Stimulated activated CD4-positive, alpha-beta T cell treated with anti-CD3 and anti-CD28 coated beads, Interleukin-12 subunit alpha, Interleukin-12 subunit beta, amount 100 ng/mL, for 48 hours (primary cell): ENCODE data around the gene ADRB2.

Experiments used
- DNase-seq, 3 donors: peaks; one replicate each; pipeline ENCODE4 v3.0.0-alpha.2; 2020; ENCODE audit warnings: low read depth in 2 of 3, low spot score in 1 of 3

Gene ADRB2

DNA sequence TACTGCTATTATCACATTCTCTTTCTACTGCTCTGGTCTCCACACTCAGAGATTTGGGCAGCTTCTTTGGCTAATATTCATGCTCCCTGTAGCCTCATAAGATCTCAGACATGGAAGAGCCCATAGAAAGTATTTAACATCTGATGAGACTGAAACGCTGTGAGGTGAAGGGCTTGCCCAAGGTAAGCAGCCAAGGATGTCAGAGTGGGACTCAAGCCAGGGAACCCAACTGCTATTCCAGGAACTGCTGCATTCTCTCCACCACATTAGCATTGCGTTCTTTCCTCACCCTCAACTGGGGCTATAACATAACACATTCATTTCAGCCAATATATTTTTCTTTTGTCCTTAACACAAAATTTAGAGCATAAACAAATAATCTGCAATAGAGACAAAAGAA, 3.8 kb downstream of the ADRB2 start:
- no peak for DNase-seq

DNA sequence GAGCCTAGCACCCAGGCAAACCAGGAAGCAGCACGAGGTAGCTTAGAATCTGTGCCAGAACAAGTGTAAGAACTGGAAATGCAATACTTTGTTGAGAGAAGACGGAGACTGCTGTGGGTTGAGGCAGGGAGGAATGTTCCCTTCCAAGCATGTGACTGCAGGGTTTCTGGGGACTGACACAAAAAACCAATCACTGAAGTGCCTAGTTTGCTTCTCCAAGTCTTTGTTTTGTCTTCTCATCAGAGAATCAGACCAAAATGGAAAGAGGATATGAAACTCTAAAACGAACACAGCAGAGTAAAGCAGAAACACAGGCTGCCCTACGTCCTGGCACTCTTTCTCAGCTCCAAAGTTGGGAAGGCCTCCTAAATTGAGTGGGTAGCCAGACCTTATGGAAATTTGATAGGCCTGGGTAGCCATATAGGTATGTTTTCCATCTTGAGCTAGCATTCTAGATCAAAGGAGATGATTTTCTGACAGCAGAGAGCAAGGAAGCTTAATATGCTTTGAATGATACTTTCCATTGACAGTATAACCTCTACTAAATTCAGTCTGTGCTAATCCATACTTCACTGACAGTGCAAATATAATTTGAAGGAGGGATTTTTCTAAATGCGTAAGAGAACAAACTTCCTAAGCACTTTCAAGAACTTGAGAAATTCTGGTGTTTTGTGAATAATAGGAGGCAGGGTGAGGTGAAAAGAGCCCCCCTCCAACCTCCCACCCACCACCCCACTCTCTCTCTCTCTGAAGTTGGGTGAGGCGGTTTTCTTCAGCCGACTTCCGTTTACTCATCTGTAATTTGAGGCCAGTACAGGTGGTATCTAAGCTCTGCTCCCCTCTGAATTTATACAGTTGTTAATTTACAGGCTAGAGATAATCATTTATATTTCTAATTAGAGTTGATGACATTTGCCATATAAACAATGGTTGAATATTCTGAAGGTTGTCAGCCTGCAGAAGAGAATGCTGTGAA, 5.5 kb downstream of the ADRB2 start:
- no peak for DNase-seq

DNA sequence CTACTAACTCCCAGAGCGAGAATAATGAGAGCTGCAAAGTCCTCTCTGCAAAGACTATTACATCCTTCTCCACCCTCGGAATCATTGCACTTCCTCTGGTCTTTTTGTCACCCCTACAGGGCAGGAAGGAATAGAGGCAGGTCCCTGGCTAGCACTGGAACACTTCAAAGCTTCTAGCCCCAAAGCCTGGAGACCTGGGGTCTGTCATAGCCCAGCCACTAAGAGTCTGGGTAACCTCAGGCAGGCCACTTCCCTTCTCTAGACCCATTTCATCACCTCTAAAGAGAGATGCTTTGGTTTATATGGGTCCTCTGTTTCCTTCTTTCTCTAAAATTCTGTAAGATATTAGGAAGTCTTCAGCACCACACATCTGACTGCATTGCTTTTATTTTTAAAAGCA, 6.7 kb downstream of the ADRB2 start:
- DNase-seq = no peak

DNA sequence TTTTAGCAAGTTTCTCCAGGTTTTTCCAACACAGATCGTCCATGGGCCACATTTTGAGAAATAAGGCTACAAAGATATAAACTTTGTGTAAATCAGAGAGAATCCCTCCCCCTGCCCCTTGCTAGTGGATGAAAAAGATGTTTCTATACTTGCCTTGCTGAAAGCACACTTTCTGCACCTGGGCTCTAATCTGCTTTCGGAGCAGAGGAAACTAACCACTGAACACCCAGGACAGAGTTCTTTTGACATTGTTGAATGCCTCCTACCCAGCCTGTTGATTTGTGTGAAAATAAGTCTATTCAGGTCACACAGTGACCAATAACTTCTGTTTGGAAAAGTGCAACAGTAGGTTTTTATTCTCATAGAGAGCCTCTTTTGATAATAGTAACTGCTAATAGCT, 7.5 kb downstream of the ADRB2 start:
- DNase-seq = no peak

DNA sequence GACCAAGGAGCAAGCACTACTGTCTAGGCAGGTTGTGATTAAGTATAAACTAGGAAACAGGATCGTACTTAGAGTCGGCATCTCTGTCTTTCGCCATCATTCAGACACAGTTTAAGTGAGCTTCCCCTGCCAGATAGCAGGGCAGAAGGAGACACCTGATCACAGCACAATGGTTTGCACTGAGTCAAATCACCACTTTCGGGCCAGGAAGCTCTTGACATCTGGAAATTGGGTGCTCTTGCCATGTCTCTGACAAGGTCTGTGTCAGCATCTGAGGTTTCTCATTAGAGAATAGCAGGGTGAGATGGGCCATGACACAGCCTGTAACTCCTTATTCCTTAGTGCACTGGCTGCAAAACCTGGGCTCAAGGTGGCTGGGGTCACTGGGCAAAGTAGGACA, 8.3 kb downstream of the ADRB2 start:
- DNase-seq = no peak

DNA sequence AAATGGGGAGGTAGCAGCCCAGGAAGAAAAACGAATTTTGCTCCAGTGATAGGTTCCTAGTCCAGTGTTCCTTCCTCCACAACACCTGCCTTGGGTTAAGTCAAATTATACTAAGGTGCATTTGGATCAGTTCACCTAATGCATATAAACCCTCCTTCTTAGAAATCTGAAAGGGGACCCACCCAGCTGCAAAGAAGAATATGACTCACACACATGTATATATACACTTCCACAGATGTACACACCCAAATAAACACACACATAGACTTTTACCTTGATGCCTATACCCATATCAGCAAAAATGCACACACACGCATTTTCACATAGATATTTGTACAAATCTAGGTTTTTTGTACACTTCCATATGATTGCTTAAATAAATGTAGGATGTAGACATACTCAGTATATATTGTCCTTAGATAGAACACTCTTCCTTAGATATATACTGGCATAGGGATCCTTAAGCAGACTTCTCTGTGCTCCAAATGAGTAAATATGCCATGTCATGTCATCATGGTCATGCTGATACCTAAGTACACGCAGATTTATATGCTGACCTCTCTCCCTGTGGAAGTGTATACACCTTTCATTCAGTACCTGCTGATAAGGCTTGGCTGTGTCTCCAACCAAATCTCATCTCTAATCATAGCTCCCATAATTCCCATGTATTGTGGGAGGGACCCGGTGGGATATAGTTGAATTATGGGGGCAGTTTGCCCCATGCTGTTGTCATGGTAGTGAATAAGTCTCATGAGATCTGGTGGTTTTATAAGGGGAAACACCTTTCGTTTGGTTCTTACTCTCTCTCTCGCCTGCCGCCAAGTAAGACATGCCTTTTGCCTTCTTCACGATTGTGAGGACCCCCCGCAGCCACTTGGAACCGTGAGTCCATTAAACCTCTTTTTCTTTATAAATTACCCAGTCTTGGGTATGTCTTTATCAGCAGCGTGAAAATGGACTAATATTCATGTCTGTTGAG, 10.2 kb downstream of the ADRB2 start:
- no peak for DNase-seq

DNA sequence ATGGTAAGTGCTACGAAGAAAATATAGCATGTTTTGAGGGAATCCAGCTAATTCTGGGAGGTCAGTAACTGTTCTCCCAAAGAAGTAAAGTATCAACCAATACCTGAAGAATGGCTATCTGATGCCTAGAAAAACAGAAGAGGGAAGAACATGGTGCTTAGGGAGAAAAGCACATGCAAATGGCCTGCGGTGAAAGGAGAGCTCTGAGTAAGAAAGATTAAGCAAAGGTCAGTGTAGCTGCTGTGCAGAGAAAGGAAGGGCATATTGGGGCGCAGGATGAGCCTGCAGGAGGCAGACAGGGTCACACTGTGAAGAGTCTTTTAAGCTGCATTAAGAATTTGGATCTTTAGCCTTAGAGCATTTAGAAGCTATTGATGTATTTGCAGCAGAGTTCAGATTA, 11.0 kb downstream of the ADRB2 start:
- no peak for DNase-seq

DNA sequence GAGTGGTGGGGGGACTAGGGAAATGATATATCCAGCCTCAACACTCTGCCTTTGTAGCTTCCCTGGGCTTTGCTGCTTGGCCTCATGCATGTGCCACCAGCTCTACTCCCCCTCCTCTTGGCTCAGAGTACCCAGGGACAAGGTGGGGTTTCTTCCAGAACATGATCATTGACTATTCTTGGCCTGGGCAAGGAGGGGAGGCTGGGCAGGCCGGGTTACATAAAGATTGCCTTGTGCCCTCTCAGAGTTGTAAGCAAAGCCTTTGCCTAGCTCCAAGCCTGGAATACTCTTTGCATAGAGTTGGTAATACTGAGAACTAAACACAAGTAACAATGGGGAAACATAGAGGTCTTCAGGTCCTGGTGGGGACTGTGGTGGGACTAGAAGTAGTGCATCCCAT, 11.9 kb downstream of the ADRB2 start:
- DNase-seq = no peak

DNA sequence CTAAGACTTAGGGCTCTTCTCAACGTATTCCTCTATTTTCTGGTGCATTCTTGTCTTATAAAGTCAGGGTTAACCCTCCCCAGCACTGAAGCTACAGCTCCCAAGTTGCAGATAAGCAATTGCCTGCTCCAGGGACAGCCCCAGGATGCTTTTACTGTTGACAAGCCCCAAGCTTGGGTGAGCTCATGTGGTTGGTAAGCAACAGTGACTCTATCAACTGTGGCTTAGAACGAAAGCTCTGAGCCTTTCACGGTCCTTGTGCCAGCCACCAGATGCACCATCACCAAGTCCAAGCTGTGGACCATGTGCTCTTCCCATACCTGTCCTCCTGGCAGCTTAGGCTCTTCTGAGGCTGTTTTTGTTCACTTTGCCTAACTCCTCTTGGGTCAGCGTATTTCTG, 13.5 kb downstream of the ADRB2 start:
- no peak for DNase-seq

DNA sequence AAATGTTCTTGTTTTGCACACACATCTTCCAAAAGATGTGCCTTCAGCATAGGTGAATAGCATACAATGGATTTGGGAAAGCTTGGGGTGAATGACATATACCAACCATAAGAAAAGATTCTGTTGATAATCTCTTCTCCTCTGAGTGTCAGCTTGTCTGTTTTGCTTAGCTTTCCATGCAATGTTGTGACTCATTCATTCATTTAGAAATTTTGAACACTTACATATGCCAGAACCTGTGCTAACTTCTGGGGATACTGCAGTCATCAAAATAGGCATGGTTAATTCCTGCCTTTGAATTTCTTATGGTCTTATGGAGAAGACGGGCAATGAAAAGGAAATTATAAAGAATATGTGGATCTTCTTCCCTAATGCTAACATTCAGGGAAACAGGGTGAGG, 14.1 kb downstream of the ADRB2 start:
- no peak for DNase-seq

DNA sequence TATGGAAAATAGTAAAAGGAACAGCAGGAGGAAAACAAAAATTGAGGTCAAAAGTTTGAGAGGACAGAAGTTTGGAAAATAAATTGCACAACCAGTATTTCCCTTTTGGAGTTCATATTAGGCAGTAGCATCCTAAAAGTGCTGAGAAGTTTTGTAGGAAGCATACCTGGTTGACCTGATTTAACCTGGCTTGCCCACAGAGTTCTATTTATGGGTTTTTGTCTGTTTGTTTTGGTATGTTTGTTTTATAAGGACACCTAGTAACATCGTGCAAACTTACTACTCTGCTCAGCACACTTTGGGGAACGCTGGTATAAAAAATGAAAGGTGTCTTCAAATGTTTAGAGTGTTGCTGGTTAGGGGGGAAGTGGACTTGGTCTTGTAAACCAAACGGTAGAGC, 15.1 kb downstream of the ADRB2 start:
- no peak for DNase-seq

DNA sequence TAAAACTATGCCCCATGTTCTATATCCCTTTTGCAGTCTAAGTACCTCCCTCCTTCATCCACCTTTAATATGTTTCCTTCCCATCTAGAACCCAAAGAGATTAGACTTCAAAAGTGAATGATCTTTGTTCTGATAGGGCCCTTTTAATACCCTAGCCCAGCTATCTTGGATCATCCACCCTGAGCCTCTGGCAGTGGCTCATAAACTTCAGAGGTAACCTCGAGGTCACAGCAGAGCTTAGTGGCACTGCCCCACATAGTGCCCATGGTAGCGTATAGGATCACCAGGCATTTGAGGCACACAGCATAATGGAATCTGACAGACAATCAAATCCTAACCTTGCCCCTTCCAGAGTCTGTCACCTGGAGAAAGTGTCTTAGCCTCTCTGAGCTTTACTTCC, 15.8 kb downstream of the ADRB2 start:
- no peak for DNase-seq

DNA sequence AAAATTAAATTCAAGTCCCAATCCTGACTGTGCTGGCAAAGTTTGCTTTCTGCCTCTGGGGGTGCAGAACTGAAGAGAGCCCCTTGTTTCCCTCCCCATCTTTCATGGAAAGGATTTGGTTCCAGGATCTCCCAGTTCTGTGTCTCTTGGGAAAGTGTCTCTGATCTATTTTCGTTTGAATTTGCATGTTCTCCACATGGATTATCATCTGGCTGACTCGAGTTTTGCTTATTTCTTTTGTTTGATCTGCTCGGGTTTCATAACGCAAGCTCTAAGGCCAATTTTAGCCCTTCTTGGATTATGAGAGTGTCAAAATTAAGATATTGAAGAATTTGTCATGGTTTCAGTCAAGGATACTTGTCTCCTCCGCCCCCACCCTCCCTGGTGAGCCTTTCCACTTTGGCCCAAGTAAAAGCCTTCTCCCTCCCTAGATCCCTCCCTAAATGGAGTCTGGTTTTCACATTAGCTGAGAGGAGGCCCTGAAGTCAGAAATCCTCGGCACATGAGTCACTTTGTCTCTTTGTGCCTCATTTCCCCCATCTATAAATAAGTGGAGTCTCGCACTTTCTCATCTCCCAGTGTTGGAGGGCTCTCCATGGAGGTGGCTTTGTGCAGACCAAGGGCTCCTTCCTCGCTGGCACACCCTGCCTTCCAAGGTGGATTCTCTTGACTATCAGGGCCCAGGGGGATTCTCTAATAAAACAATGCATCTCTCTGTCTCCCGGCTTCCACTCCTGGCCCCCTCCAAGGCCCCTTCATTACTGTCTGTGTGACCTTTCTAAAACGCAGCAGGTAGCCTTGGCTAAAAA, 17.3 kb downstream of the ADRB2 start:
- no peak for DNase-seq

DNA sequence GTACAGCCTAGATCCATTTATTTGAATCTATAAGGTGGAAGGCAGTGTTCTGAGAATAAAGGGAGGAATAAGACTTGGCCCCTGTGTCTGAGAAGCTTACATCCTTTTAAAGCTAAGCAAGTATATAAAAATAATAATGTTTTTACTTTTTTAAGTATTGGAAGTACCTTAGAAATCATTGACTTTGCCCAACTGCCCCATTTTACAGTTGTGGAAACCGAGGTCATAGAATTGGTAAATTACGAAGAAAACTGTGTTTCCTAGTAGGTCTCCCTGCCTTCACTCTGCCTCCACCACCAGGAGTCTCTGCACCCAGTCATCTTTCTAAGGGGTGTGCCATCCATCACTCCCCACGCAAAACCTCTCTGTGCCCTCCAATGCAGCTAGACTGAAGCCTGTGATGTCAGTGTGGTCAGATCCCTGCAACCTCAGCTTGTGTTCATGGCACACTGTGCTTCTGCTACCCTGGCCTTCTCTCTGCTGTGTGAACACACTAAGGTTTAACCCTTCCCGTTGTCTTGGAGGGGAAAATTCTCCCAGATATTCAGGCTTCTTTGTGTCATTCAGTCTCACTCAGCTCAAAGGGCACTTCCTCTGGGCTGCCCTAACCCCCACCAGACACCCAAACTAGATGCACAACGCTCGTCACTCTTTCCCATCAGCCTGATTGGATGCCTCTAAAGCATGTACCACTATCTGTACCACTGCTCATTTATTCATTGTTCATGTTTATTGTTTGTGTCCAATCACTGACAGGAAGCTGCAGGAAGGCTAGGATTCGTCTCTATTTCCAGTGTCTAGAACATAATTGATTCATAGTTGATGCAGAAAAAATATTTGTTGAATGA, 18.2 kb downstream of the ADRB2 start:
- no peak for DNase-seq

DNA sequence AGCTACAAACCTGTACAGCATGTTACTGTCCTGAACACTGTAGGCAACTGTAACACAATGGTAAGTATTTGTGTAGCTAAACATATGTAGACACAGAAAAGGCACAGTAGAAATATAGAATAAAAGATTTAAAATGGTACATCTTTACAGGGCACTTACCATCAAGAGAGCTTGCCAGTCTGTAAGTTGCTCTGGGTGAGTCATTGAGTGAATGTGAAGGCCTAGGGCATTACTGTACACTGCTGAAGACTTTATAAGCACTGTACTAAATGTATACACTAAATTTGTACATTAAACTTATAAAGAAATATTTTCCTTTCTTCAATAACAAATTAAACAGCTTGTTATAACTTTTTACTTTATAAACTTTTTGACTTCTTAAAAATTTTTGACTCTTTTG, 20.5 kb downstream of the ADRB2 start:
- no peak for DNase-seq

DNA sequence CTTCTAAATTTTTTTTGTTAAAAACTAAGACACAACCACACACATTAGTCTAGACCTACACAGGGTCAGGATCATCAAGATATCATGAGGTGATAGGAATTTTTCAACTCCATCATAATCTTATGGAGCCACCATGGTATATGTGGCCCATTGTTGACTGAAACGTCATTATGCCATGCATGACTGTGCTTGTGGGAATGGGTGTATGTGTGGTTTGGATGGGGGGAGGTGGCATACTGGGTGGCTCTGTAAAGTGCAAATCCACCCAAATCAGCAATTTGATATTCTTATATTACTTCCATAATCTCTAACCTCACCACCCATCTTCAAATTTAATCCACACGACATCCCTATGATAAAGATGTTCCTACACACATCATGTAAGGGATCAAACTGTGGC, 21.0 kb downstream of the ADRB2 start:
- DNase-seq = no peak

DNA sequence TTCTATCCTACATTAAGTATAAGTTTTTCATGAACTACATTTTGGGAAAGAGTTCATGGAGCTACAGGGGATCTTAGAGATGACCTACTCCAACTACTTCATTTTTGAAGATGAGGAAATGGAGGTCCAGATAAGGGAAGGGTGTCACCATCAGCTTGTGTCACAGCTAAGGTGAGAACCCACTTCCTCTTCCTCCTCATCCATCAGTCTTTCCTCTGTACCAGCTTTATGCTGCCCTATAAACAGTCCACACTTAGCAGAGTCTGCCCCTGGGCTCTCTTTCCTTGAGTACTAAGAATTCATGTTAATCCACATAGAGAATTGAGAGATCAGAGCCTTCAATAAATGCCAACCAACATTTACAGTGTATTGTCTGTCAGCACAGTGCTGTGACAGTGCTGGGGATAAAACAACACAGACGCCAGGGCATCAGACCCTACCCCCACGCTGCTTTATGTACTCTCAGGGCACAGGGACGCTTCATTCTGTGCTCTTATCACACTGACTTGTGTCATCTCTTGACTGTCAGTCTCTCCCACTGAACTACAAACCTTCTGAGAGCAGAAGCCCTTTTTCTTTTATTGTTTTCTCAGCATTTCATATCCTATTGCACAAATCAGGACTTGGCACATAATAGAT, 22.1 kb downstream of the ADRB2 start:
- DNase-seq = no peak

DNA sequence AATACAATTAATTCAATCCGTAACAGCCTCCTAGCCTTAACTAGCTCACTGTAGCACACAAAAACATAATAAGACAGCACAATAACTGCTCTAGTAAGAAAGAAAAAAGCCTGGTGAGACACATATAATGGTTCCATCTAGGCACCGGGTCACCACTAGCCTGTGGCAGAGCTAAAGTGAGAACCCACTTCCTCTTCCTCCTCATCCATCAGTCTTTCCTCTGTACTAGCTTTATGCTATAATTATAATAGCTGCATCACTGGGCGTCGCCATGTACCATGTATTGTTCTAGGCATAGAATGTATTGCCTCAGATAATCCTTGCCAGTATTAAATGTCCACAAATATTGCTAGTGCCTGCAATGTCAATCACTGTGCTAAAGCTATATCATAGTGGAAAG, 23.1 kb downstream of the ADRB2 start:
- DNase-seq = no peak

DNA sequence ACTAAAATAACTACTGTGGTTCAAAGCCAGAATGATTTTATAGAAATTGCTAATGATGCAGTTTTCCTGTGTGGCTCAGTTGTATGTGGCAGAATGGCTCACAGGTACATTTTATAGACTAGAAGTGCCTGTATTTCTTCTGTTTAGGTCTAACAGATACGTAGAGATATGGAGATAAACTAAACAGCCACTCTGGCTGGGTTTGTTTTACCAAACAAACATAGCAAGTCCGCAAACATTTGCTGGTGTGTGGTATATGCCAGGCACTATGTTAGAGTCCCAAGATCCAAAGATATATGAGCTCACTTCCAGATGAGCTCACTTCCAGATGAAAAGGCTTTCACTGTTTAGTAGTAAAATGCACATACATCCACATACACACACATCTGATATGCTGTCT, 24.4 kb downstream of the ADRB2 start:
- no peak for DNase-seq

DNA sequence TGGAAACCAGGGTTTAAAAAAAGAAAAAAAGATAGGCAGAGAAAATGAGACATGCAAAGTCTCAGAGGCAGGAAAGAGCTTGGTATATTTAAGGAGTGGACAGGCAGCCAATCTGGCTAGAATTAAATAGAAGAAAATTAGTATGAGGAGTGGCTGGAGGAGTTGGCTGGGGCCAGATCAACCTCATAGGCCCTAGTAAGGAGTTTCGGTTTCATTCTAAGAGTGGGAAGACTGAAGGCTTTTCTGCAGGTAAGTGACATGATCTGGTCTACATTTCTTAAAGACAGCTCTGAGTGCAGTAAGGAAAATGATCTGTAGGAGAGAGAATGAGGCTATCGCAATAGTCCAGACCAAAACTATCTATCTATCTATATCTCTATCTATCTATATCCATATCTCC, 27.5 kb downstream of the ADRB2 start:
- no peak for DNase-seq
